HG03520 (cell line): Measurements from ENCODE around the gene POGZ.
"Not testable (repeated sequence)": the region's sequence is repeated elsewhere in the genome, so short reads cannot be mapped to it uniquely, and the experiment has no call there.

Experiments
- ATAC-seq: cut with Tn5 transposase; IDR thresholded peaks from one replicate; pipeline ENCODE4 v1.9.1; 2021; ENCODE audit warnings: mild to moderate bottlenecking, moderate library complexity; ENCODE audit not compliant: unreplicated experiment

Gene POGZ

DNA sequence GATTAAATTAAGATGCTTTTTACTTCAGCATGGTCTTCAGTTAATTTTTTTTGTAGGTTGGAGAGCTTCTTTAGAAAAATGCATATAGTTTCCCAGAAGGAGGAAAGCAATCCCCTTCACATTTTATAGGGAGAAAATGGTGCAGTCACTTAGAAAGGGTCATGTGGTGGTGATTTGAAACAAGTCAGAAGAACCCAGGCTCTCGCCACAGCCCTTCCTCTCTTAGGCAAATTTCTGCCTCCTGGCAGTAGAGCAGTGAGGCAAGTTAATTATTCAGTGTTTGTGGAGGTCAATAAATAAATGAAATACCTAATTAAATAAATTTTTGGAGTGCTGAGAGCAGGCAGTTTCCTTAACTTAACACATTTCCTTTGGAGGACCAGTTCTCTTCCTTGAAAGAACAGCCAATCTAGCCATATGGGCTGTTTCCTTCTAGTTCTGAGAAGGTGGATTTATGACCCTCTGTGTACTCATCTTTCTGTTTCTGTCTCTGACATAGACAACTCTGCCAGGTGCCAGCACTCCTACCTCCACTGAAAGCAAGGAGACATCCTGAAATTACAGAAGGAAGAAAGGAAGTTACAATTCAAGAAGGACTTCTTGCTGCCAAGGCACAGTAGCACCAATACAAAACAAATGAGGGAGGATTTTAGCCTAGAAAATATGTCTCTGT is 19.0 kb upstream of the POGZ start:
- no peak for ATAC-seq

DNA sequence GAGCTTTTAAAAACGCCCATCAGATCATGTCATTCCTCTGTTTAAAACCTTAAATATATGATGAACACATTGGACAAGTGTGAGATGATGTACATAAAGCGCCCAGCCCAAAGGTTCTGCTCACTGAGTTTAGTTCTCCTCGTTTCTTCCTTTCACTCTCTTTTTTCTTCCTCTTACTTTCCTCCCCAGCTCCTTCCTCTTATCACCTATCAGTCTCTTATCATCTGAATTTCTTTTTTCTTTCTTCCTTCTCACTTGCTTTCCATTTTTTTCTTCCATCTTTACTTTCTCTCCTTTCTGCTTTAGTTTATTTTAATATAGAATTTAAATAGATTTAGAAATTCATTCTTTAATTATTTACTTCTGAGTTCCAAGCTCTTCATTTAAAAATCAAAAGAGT is 17.8 kb upstream of the POGZ start:
- no peak for ATAC-seq

DNA sequence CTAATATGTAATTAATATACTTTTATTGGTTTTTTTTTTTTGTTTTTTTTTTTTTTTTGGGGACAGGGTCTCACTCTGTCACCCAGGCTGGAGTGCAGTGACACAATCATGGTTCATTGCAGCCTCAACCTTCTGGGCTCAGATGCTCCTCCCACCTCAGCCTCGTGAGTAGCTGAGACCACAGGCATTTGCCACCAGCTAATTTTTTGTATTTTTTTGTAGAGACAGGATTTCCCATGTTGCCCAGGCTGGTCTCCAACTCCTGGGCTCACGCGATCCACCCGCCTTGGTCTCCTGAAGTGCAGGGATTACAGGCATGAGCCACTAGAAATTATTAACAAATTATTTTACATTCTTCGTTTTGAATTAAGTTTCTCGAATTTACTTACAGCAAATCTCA is 16.8 kb upstream of the POGZ start:
- no peak for ATAC-seq

DNA sequence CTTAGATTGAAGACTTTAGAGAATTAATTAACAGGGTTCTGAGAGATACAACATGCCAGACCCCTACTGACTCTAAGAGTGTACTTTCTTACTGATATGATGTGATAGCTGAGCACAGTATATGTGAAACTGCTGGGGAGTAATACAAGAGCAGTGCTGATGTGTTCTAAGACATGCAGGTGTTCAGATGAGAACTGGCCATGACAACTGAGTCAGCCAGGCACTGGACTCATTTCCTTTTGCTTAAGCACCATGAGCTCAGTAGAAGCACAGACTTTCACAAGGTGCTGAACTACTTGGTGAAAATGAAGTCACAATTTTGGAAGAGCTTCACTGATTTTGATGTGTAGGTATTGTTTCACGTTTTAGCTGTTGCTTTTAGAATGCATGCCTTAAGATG is 15.9 kb upstream of the POGZ start:
- peak; percentile 78 for ATAC-seq

DNA sequence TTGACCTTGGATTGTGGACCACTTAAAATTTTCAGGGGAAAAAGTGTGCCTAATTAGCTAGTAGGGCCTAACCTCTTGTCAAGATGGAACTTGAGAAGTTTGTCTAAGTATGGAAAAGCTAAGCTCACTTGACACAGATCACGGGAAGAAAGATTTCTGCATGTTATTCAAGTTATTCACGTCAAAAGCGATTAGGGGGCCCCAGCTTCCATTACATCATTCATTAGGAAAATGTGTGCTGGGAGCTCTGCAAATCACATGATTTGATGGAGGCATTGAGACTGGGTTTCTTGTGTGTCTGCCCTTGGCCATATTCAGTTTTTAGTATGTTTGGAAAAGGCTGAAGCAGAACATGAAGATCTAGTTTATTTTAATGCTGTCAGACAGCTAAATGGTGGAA is 15.5 kb upstream of the POGZ start:
- ATAC-seq = no peak

DNA sequence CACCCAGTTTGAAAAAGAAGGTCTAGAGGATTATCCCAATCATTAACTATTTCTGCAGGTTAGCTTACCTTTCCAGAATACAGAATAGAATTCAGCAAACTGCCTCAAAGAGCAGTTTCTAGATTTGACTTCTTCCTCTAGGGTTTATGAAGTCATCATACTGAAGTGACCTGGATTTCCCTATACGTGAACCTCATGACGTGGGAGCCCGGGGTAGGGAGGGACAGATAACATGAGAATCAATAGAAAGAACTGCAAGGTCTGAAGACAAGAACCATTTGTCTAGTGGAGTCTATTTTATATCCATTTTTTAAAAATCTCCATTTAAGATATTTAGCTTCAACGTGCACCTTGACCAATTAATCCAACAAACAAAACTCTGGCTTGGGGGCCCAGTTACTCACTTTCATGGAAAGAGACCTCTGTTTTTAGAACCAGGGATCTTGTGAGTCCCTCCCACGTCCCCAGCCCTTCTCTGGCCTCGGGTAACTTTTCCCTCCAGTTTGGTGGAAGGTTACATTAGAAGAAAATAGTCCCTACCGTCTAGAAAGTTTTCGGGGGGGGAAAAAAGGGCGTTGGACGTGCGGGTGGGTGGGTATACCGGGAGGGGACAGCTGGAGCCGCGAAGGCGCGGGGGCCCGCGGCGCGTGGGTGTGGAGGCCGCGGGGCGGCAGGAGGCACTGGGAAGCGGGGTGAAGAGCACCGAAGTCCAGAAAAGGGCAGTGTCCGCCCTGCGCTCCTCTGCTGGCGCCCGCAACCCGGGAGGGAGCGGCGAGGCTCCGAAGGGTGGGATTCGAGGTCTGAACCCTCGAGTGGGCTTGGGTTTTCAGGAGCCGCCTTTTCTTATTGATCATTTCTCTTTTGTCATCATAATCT is 13.8 kb upstream of the POGZ start:
- no peak for ATAC-seq

DNA sequence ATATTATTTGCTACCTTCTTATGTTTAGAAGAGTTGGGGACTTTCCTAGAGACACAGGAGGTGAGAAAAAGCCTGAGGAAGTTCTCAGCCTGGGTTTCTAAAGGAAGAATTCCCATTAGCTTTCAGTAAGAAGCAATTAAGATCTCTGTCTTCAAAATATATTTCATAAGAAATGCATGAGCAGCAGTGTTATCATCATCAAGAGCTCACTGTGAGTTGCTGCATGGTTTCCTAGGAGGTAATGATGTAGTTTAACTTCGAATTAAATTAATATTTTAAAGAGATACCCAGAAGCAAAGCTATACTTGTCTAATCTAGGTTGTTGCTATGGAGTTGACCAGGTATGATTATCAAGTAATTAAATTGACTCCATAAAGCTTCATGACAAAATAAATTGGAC is 5.7 kb upstream of the POGZ start:
- ATAC-seq = no peak

DNA sequence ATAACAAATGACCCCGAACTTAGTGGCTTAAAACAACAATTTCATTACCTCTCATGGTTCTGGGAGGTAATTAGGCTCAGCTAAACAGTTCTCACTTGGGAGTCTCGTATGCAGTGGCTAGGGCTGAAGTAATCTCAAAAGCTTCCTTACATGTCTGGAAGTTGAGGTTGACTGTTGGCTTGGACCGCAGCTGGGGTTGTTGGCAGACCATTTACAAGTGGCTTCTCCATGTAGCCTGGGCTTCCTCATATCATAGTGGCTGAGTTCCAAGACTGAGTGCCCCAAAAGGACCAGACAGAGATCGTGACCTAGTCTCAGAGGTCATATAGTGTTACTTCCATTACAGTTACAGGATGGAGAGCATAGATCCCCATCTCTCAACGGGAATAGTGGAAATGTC is 2.4 kb upstream of the POGZ start:
- ATAC-seq = no peak

DNA sequence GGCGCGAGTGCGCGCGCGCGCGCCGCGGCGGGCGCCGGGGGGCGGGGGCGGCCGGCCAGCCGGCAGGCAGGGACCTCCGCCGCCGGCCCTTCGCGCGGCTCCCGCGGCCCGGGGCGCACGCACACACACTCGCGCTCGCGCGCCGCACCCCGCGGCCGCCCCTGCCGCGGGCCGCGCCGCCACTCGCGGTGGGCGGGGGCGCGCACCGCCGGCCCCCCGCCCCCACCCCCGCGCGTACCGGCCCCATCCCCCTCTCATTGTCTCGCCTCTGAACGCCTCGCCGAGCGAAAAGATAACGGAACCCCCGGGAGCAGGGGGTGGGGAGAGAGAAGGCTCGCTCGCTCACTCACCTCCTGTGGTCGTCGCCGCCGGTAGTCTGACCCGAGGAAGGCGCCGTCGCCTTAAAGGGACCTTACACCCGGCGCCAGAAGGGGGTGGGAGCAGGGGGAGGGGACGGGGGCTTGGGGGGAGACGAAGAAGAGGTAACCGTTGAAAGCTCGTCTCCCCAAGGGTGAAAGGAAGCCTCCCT is 428 bp downstream of the POGZ start:
- ATAC-seq = peak; percentile 29

DNA sequence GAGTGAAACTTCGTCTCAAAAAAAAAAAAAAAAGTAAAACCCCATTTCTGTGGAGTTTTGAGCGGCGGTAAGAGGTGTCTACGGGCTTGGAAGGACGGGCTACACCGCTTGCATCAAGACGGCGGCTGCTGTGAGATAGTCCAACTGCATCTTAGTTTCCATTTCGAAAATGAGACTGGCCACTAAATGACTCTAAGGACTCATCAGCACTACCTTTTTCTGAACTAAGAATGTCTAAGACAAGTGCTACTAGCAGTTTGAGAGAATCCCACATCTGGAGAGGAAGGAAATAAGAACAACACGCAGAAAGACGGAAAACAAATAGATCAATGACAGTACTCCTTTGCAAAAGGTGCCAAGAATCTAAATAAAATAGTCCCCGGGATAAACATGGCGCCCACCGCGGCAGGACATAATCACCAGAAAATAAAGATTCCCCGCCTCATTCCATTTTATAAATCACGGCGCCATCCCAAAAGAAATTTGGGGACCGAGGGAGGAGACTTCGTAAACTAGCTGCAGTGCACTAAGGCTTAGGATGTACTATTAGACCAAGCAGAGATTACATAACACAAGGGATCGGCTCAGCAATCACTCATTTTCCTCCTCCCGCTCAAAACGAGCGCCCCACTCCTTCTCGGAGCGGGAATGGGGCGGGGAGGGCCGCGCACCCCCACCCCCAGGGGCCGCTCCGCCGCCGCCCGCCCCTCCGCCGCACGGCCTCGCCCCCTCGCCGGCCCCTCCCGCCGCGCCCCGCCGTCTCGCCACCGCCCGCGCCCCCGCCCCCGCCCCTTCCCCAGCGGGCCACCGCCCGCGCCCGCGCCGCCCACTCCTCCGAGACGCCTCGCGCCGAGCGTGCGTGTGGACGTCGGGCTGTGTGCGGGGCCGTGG is 1.1 kb downstream of the POGZ start:
- peak; percentile 20 for ATAC-seq

DNA sequence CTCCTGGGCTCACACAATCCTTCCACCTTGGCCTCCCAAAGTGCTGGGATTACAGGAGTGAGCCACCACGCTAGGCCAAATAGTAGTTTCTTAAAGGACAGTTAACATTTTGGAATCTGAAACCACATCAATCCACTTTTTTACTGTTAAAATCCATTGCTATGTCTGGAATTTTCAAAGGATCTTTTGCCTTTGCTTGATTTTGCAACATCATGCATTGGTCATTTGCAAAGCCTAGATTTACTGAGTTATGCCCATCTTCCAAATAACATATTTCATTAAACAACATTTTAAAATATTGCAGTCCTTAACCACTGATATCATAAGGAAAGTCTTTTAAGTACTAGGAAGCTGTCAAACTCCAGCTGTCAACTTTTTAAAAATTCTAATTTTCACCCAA is 3.3 kb downstream of the POGZ start:
- no peak for ATAC-seq

DNA sequence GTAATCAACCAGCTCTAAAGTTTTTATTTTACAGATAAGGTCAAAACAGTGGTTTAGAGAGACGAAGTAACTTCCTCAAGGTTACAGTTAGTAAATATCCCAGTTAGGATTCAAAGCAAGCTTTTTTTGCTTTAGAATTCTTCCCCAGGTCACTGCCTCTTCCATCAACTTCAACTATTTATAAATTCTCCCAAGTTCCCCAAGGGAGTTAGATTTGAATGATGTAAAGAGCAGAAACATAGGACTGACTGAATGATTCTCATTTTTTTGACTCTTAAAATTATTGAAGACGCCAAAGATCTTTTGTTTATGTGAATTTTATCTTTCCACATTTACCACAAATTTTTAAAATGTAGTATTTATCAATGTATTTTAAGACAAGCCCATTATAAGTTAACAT is 4.1 kb downstream of the POGZ start:
- no peak for ATAC-seq

DNA sequence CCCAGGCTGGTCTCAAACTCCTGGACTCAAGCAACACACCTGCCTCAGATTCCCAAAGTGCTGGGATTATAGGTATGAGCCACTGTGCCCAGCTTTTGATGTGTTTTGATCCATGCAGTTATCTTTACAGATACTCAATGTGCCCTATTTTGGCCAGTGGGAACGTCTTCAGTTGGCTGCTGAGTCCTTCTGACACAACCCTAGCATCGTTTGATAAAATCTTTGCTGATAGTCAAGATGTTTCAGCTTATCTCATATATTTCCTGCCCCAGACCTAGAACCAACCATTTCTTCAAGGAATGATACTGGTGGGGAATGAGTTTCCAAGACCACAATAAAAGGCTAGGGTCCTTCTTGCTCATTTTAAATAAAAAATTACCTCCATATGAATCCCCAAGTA is 11.6 kb downstream of the POGZ start:
- no peak for ATAC-seq

DNA sequence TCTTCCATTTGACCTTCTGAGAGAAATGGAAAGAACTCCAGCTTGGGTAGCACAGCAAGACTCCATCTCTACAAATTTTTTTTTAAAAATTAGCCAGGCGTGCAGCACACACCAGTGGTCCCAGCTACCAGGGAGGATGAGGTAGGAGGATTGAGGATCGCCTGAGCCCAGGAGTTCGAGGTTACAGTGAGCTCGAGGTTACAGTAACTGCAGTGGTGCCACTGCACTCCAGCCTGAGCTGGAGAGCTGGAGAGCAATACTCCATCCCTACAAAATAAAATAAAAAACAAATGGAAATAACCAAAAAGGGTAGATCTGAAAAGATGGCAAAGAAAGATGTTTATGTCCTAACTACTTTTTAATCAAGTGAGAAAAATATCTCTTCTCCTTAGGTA is 14.5 kb downstream of the POGZ start:
- ATAC-seq = no peak

DNA sequence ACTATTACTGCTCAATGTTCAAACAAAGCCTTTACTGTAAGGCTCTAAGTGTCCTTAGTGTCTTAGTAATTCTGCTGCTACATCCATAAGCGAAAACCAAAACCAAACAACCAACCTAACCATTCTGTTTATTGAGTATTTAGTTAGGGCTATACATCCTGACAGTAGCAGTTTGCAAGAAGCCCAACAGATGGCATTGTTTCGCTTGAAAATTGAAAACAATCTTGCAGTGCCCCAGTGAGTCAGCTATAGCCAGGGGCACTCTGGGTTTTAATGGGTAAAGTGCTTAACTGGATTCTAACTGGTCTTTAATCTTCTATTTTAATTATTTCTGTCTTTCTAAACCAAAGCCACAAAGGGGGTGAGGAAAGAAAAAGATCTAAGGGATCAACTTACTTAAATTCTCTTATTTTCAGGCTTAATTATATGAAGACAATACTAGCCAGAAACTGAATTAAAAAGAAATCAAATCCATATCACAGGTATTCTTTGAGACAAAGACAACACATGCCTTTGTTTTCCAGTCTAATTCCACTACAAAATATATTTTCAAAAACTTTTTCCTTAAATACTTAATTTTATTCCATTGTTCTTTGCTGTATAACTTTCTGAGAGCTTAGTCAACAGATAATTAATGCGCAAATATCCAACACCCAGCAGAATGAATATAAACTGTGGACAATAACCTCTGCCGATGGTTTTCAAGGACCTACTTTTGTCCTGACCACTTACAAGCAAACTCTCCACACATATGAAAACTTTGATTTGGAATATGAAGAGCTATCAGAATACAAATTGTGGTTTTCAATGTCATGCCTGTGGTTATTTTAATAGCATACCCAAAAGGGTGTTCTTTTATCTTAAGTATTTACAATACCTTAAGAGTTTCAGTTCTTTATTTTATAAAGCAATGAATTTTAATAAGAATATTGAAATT is 15.2 kb downstream of the POGZ start:
- ATAC-seq = no peak

DNA sequence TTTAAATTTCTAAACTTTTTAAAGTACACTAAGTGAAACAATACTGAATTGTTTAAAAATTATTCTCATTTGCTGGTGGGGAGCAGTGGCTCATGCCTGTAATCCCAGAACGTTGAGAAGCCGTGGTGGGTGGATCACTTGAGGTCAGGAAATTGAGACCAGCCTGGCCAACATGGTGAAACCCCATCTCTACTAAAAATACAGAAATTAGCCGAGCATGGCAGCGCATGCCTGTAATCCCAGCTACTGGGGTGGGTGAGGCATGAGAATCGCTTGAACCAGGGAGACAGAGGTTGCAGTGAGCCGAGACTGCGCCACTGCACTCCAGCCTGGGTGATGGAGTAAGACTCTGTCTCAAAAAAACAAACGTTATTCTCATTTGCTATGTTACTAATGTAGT is 21.9 kb downstream of the POGZ start:
- not testable (repeated sequence) for ATAC-seq

DNA sequence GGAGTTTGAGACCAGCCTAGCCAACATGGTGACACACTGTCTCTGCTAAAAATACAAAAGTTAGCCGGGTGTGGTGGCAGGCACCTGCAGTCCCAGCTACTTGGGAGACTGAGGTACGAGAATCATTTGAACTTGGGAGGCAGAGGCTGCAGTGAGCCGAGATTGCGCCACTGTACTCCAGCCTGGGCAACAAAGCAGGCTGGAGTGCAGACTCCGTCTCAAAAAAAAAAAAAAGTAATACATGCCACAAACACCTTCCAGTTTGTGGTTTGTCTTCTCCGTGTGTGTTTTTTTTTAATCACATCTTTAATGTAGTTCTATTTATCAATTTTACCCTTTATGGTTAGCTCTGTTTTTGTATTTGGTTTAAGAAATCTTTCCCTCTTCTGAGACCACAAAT is 22.3 kb downstream of the POGZ start:
- ATAC-seq = no peak

DNA sequence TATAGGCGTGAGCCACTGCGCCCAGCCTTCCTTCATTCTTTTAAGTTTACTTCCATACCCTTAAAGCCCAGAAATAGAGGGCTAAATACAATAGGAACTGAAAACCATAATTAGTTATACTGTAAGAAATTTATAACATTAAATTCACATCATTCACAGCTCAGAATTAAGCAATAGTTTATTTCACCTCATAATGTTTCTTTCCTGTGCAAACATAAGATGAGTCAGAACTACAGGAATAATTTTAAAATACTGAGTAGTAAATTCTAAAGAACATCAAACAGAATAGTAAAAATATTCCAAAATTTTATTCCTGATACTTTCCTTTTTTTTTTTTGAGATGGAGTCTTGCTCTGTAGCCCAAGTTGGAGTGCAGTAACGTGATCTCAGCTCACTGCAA is 24.1 kb downstream of the POGZ start:
- ATAC-seq = no peak

DNA sequence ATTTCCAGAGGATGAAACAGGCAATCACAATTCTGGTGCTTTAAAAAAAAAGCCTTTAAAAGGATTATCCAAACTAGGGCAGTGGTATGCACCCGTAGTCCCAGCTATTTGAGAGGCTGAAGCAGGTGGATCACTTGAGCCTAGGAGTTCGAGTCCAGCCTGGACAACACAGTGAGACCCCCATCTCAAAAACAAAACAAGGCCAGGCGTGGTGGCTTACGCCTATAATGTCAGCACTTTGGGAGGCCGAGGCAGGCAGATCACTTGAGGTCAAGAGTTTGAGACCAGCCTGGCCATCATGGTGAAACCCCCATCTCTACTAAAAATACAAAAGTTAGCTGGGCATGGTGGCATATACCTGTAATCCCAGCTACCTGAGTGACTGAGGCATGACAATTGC is 25.5 kb downstream of the POGZ start:
- ATAC-seq = not testable (repeated sequence)

DNA sequence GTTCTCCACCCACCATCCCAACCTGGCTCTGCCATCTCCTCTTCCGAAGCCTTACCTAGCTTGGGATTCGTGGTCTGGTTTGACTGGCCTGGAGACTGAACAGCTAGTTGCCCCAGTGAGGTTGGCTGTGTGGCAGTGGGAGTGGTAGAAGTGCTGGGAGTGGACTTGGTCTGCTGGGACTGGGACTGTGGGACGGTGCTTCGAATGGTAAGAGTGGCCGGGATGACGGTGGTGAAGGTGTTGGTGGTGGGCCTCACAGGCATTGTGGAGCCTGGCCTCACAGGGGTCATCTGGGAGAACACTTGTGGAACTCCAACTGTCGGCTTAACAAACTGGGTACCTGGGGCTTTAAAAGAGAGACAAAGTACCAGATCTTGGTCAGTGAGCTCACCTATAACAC is 31.2 kb downstream of the POGZ start:
- ATAC-seq = no peak
